ENCODE results near the gene LRRC59.

DNA sequence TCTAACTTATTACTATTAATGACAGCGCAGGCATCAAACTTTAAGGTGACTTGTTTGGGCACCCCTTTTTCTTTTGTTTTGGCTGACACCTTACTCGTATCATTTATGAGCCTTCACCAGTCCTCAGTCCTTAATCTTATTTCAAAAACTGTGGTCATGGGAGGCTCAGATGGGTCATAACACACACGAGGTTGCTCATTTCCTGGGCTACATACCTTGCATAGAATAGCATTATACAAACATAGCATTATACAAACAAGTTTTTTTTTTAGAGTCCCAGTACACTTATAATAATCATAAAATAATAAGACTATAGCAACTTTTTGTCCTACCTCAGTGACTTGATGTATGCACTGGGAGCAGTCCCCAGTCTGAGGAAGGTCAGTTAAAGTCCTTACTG is 17.5 kb upstream of the LRRC59 start:
- no peak for TF ChIP-seq CTCF (IDR thresholded peaks at IDR 0.05; ENCODE audit: insufficient read depth, low read length)
- TF ChIP-seq, protein P1, sequence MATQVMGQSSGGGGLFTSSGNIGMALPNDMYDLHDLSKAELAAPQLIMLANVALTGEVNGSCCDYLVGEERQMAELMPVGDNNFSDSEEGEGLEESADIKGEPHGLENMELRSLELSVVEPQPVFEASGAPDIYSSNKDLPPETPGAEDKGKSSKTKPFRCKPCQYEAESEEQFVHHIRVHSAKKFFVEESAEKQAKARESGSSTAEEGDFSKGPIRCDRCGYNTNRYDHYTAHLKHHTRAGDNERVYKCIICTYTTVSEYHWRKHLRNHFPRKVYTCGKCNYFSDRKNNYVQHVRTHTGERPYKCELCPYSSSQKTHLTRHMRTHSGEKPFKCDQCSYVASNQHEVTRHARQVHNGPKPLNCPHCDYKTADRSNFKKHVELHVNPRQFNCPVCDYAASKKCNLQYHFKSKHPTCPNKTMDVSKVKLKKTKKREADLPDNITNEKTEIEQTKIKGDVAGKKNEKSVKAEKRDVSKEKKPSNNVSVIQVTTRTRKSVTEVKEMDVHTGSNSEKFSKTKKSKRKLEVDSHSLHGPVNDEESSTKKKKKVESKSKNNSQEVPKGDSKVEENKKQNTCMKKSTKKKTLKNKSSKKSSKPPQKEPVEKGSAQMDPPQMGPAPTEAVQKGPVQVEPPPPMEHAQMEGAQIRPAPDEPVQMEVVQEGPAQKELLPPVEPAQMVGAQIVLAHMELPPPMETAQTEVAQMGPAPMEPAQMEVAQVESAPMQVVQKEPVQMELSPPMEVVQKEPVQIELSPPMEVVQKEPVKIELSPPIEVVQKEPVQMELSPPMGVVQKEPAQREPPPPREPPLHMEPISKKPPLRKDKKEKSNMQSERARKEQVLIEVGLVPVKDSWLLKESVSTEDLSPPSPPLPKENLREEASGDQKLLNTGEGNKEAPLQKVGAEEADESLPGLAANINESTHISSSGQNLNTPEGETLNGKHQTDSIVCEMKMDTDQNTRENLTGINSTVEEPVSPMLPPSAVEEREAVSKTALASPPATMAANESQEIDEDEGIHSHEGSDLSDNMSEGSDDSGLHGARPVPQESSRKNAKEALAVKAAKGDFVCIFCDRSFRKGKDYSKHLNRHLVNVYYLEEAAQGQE (IDR thresholded peaks at IDR 0.05; ENCODE audit: insufficient replicate concordance, low read depth), result no peak
- TF ChIP-seq POLR2AphosphoS5 (IDR thresholded peaks at IDR 0.05; ENCODE audit: low read depth), result no peak

All from HL-60 (cell line).